Ishikawa (cell line): Measurements from ENCODE around the gene PBXIP1.

Source experiments
- EGR1 ChIP-seq: IDR thresholded peaks from 2 replicates; pipeline ENCODE4 v1.6.1; 2012
- EP300 ChIP-seq: IDR thresholded peaks from 2 replicates; pipeline ENCODE4 v1.6.1; 2012; ENCODE audit warnings: borderline replicate concordance
- FOXM1 ChIP-seq: IDR thresholded peaks from 2 replicates; pipeline ENCODE4 v1.6.1; 2012; ENCODE audit warnings: low read depth, borderline replicate concordance
- NFIC ChIP-seq: IDR thresholded peaks from 2 replicates; pipeline ENCODE4 v1.6.1; 2012
- REST ChIP-seq: IDR thresholded peaks from 2 replicates; pipeline ENCODE4 v1.6.1; 2012; ENCODE audit warnings: low read depth, mild to moderate bottlenecking
- TAF1 ChIP-seq: IDR thresholded peaks from 2 replicates; pipeline ENCODE4 v1.6.1; 2012; ENCODE audit warnings: low read depth, mild to moderate bottlenecking
- TEAD4 ChIP-seq: IDR thresholded peaks from 2 replicates; pipeline ENCODE4 v1.6.1; 2012
- YY1 ChIP-seq: IDR thresholded peaks from 2 replicates; pipeline ENCODE4 v1.6.1; 2012; ENCODE audit warnings: low read depth

Gene PBXIP1

GRCh38 chr1:154895798-154896197, 60.1 kb downstream of the PBXIP1 start:
- TF ChIP-seq REST (no peak), FOXM1 (no peak), TEAD4 (no peak), NFIC (no peak), TAF1 (no peak), YY1 (no peak), EP300 (no peak), EGR1 (no peak)
